Fibroblast of lung (primary cell): ENCODE data around the gene POU2AF2.

ENCODE experiments used
- CTCF ChIP-seq, 2 donors: IDR thresholded peaks in 1 of 2; conservative IDR thresholded peaks in 1 of 2; 1 replicate in 1 of 2; 2 replicates in 1 of 2; pipeline ENCODE4 v1.5.1; 2011 to 2012; ENCODE audit warnings: low read length in 2 of 2, control low read depth in 1 of 2, inconsistent platforms in 1 of 2, low read depth in 1 of 2, mild to moderate bottlenecking in 1 of 2
- EZH2 ChIP-seq: IDR thresholded peaks from 2 replicates; pipeline ENCODE4 v1.5.1; 2012; ENCODE audit warnings: low read length, control low read depth, mild to moderate bottlenecking; ENCODE audit errors: missing control alignments

GRCh38 chr11:111220721-111221120 lies 24.8 kb upstream of the POU2AF2 start:
- TF ChIP-seq CTCF (conservative IDR thresholded peaks at IDR 0.05 in 1 of 2, IDR thresholded peaks at IDR 0.05 in 1 of 2; ENCODE audit: low read depth in 1 of 2, low read length in 2 of 2) (no peak), EZH2 (no peak)
